Natural killer cell (primary cell): ENCODE measurements around the gene LRRC3B. TPM values are rescaled to one million over a fixed set of nuclear protein-coding genes. Genes with fewer than 3 reads are reported as not detected.

Experiments used
- ATAC-seq, 3 donors: fragments of 150-1000 bp in 2 of 3; fragments of 200-7000 bp in 1 of 3; cut with Tn5 transposase; 1 replicate in 1 of 3; 2 replicates in 2 of 3; pipeline ENCODE4 v1.10.0; 2021; ENCODE audit warnings: mild to moderate bottlenecking in 2 of 3, moderate library complexity in 2 of 3
- DNase-seq, 2 donors: peaks; one replicate each; pipeline versions ENCODE4 v3.0.0 to v3.0.0-alpha.2; 2013 to 2021; ENCODE audit warnings: mixed read lengths in 1 of 2
- H3K27ac ChIP-seq: one replicate; pipeline ENCODE4 v1.5.1; 2013; ENCODE audit warnings: mild to moderate bottlenecking, low read length
- H3K27me3 ChIP-seq: one replicate; pipeline ENCODE4 v1.6.1; 2013; ENCODE audit warnings: low read length; ENCODE audit not compliant: control insufficient read depth, insufficient read depth
- H3K36me3 ChIP-seq: one replicate; pipeline ENCODE4 v1.6.1; 2013; ENCODE audit warnings: low read length; ENCODE audit not compliant: control insufficient read depth, insufficient read depth
- H3K4me1 ChIP-seq: one replicate; pipeline ENCODE4 v1.6.1; 2013; ENCODE audit warnings: low read length; ENCODE audit not compliant: control insufficient read depth, insufficient read depth
- H3K4me3 ChIP-seq: one replicate; pipeline ENCODE4 v1.5.1; 2013; ENCODE audit warnings: low read length
- H3K9me3 ChIP-seq: one replicate; pipeline ENCODE4 v1.6.1; 2013; ENCODE audit warnings: low read length; ENCODE audit not compliant: control insufficient read depth, insufficient read depth
- H3K27ac Mint-ChIP-seq, 2 donors: one replicate each; pipeline ENCODE4 v1.8.0; 2022; ENCODE audit warnings: mild to moderate bottlenecking in 2 of 2, mixed read lengths in 2 of 2, moderate library complexity in 1 of 2
- H3K27me3 Mint-ChIP-seq, 2 donors: one replicate each; pipeline ENCODE4 v1.8.0; 2022; ENCODE audit warnings: low read depth in 2 of 2, mixed read lengths in 2 of 2
- H3K36me3 Mint-ChIP-seq: one replicate; pipeline ENCODE4 v1.8.0; 2022; ENCODE audit warnings: mixed read lengths
- H3K4me1 Mint-ChIP-seq, 2 donors: one replicate each; pipeline ENCODE4 v1.8.0; 2022; ENCODE audit warnings: mixed read lengths in 2 of 2
- H3K4me3 Mint-ChIP-seq: one replicate; pipeline ENCODE4 v1.8.0; 2022; ENCODE audit warnings: mild to moderate bottlenecking, moderate library complexity, mixed read lengths
- H3K9me3 Mint-ChIP-seq, 2 donors: one replicate each; pipeline ENCODE4 v1.8.0; 2022; ENCODE audit warnings: mixed read lengths in 2 of 2
- WGBS: methylation state at CpG from one replicate; pipeline ENCODE4 v1.1.7; 2013; ENCODE audit warnings: missing lambda C conversion rate; ENCODE audit not compliant: insufficient coverage; 5-methylcytosine and 5-hydroxymethylcytosine counted together
- intact Hi-C: fragments of 100-400 bp; cut with micrococcal nuclease; formaldehyde crosslinking; loops from one replicate; pipeline ENCODE4 v1.14.2; 2022
- total RNA-seq, 4 donors: library from RNA; stranded (reverse); fragments of 120-200 nt in 1 of 4; gene quantifications; one replicate each; pipeline versions ENCODE4 v1.2.3 to v1.2.4, GENCODE V29; 2013 to 2022
- TF ChIP-seq, protein P1 (sequence below): fragments of 200-600 bp; IDR thresholded peaks from one replicate; pipeline ENCODE4 v1.8.0; 2022; ENCODE audit warnings: antibody characterized with exemption

The LRRC3B gene
- total RNA-seq, 3 donors from 2014 or later (not counting 1 experiment from before 2014, with no cell fraction given) = not detected

DNA sequence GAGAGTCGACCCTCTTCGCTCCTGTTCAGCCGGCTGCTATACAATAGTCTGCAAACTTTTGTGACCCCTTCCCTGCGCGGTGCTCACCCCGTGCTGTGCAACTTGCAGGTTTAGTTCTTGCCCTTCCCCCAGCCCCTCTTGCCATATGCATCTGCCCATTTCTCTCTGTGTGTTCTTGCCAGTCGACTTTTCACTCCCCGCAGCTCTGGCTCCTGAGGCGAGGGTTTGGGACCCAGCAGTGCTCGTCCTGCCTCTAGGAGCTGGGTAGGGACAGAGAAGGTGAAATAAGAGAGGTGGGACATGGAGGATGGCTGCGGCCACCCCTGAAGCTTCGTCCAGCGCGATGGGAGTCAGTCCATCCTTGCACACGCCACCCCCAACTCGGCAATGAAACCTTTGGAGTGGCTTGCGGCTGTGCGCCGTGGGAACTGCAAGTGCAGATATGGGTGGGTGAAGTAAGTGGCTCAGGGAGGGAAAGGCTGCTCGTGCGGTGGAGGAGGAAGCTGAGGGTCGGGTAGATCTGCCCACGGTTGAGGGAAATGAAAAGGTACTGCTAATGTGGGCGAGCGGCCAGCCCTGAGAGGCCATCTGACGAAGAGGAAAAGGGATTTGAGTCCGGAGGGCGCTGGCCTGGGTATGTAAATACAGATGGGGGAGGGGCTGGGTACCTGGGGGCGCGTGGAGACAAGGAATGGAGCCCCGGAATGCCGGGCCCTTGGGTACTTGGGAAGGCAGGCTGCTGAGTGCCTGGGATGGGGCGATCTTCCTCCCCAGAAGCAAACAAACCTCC lies 1.0 kb downstream of the LRRC3B start:
- H3K9me3 Mint-ChIP-seq = peaks cover 0 to 2% of the 10 kb centered on the region in 2 donors

DNA sequence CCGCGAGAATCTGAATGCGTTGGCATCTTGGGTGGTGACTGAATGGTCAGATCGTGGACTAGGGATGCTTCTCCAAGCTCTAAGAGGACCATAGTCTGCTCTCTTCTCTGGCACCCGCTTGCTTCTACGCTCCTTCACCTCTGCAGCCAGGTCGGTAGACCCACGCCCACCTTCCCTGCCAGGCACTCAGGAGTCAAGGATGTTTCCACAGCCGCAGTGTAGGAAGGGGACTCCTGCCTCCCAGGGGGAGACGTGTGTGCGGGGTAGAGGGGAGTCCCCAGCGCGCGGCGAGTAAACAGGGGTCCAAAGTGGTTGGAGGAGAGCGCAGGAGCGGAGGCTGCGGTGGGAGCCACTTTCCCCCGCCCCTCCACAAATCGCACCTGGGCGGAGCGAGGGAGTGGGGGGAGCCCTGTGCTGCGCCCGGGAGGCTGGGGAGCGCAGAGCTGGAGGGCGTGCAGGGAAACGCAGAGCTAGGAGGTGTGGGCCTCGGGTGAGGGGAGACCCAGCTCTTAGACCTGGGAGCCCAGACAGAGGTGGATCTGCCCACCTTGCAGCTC lies 1.7 kb downstream of the LRRC3B start:
- intact Hi-C loops = no loop called here

More for the DNA sequence above, 1.0 kb downstream of the LRRC3B start:
- Mint-ChIP-seq H3K27ac (no peak overlapping the region), H3K4me3 (no peak overlapping the region), H3K36me3 (no peaks in the 10 kb centered on the region), H3K27me3 (peaks cover 22 to 27% of the 10 kb centered on the region in 2 donors), H3K4me1 (no peaks in the 10 kb centered on the region)
- peaks cover 7% of the 10 kb centered on the region for H3K27me3 ChIP-seq
- H3K36me3 ChIP-seq = no peaks in the 10 kb centered on the region
- intact Hi-C loops = no loop called here
- TF ChIP-seq, protein P1, sequence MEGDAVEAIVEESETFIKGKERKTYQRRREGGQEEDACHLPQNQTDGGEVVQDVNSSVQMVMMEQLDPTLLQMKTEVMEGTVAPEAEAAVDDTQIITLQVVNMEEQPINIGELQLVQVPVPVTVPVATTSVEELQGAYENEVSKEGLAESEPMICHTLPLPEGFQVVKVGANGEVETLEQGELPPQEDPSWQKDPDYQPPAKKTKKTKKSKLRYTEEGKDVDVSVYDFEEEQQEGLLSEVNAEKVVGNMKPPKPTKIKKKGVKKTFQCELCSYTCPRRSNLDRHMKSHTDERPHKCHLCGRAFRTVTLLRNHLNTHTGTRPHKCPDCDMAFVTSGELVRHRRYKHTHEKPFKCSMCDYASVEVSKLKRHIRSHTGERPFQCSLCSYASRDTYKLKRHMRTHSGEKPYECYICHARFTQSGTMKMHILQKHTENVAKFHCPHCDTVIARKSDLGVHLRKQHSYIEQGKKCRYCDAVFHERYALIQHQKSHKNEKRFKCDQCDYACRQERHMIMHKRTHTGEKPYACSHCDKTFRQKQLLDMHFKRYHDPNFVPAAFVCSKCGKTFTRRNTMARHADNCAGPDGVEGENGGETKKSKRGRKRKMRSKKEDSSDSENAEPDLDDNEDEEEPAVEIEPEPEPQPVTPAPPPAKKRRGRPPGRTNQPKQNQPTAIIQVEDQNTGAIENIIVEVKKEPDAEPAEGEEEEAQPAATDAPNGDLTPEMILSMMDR = no peak
- no peak overlapping the region for H3K4me3 ChIP-seq
- ATAC-seq (no peak), DNase-seq (no peak)
- peaks cover 2% of the 10 kb centered on the region for H3K9me3 ChIP-seq
- H3K27ac ChIP-seq = no peak overlapping the region
- WGBS = 3% methylated on average over 33 of the region's 33 CpGs
- no peaks in the 10 kb centered on the region for H3K4me1 ChIP-seq

DNA sequence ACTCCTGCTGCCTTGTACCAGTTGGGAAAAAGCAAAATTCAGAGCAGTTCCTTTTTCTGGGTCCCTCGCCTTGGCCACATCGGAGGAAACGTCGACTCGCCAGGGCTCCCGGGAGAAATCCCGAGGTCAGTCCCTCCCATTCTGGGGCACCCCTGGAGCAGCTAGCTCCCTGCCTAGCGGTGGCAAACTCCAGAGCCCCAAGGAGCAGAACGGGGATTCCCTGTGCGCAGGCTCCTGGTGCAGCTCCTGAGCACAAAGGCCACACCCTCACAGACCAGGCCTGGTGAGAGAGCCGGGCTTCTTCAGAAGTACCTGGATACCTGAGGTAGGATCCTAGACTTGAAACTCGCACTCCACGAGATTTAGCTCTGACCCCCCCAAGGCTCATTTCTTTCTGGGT lies 2.6 kb downstream of the LRRC3B start:
- Mint-ChIP-seq H3K9me3 (peaks cover 2 to 4% of the 10 kb centered on the region in 2 donors), H3K27me3 (peaks cover 22 to 27% of the 10 kb centered on the region in 2 donors), H3K27ac (no peak overlapping the region), H3K36me3 (no peaks in the 10 kb centered on the region), H3K4me1 (no peaks in the 10 kb centered on the region), H3K4me3 (no peak overlapping the region)
- TF ChIP-seq, protein P1 = no peak
- DNase-seq (no peak), ATAC-seq (no peak)
- peaks cover 7% of the 10 kb centered on the region for H3K27me3 ChIP-seq
- no peak overlapping the region for H3K27ac ChIP-seq
- 39% methylated on average over 13 of the region's 13 CpGs for WGBS
- intact Hi-C loops = no loop called here
- no peaks in the 10 kb centered on the region for H3K4me1 ChIP-seq
- no peaks in the 10 kb centered on the region for H3K9me3 ChIP-seq
- no peaks in the 10 kb centered on the region for H3K36me3 ChIP-seq
- H3K4me3 ChIP-seq = no peak overlapping the region

More for the DNA sequence above, 1.7 kb downstream of the LRRC3B start:
- no peaks in the 10 kb centered on the region for H3K36me3 ChIP-seq
- no peak overlapping the region for H3K27ac Mint-ChIP-seq
- H3K9me3 Mint-ChIP-seq = peaks cover 2% of the 10 kb centered on the region in 2 donors
- H3K4me1 Mint-ChIP-seq = no peaks in the 10 kb centered on the region
- H3K4me3 Mint-ChIP-seq = no peak overlapping the region
- no peak overlapping the region for H3K4me3 ChIP-seq
- peaks cover 22 to 27% of the 10 kb centered on the region in 2 donors for H3K27me3 Mint-ChIP-seq
- H3K4me1 ChIP-seq = no peaks in the 10 kb centered on the region
- ATAC-seq (no peak), DNase-seq (no peak)
- no peak overlapping the region for H3K27ac ChIP-seq
- 7% methylated on average over 28 of the region's 28 CpGs for WGBS
- peaks cover 7% of the 10 kb centered on the region for H3K27me3 ChIP-seq
- no peaks in the 10 kb centered on the region for H3K9me3 ChIP-seq
- TF ChIP-seq, protein P1 = no peak
- H3K36me3 Mint-ChIP-seq = no peaks in the 10 kb centered on the region
